Thoracic aorta (tissue), 2 donors: ENCODE data around the gene SMC4. TPM values are rescaled to one million over a fixed set of nuclear protein-coding genes. Genes with fewer than 3 reads are reported as not detected.

Experiments
- ATAC-seq: fragments of 150-250 bp; one replicate; pipeline ENCODE4 v1.8.0; 2017; ENCODE audit warnings: low read depth; ENCODE audit not compliant: insufficient number of reproducible peaks, low FRiP score
- DNase-seq: peaks from one replicate; pipeline ENCODE4 v3.0.0-alpha.2; 2020; ENCODE audit warnings: low spot score
- H3K27ac ChIP-seq, 2 donors: fragments of 200-600 bp; sonication (generic); 1 replicate in 1 of 2; 2 replicates in 1 of 2; pipeline ENCODE4 v1.5.1; 2016; ENCODE audit warnings: mild to moderate bottlenecking in 2 of 2, moderate library complexity in 2 of 2
- H3K27me3 ChIP-seq: fragments of 200-600 bp; sonication (generic); replicated peaks from 2 replicates; pipeline ENCODE4 v1.6.0; 2016; ENCODE audit warnings: mild to moderate bottlenecking; ENCODE audit not compliant: insufficient read depth
- H3K36me3 ChIP-seq: fragments of 200-600 bp; sonication (generic); one replicate; pipeline ENCODE4 v1.5.1; 2016
- H3K4me1 ChIP-seq, 2 donors: fragments of 200-600 bp; sonication (generic); 1 replicate in 1 of 2; 2 replicates in 1 of 2; pipeline versions ENCODE4 v1.5.1 to v1.6.0; 2016; ENCODE audit warnings: low read depth in 2 of 2, mild to moderate bottlenecking in 1 of 2; ENCODE audit not compliant: control insufficient read depth in 1 of 2
- H3K4me3 ChIP-seq: fragments of 200-600 bp; sonication (generic); 2 replicates; pipeline ENCODE4 v1.5.1; 2016; ENCODE audit warnings: mild to moderate bottlenecking
- H3K9me3 ChIP-seq: fragments of 200-600 bp; sonication (generic); 2 replicates; pipeline ENCODE4 v1.5.1; 2016
- CTCF ChIP-seq: fragments of 200-600 bp; sonication (generic); IDR thresholded peaks from one replicate; pipeline ENCODE4 v1.5.1; 2019; ENCODE audit warnings: antibody characterized with exemption
- total RNA-seq, 2 donors: library from RNA; depleted of rRNA; stranded (reverse); fragments of >200 nt; gene quantifications; one replicate each; pipeline versions ENCODE4 v1.1.0 to v1.2.3, GENCODE V29; 2016

Gene SMC4
- total RNA-seq, 2 donors from 2014 or later: 70.2 to 97.2 TPM

GRCh38 chr3:160445854-160446253 is 46.4 kb downstream of the SMC4 start:
- Histone ChIP-seq H3K36me3 (no peaks in the 10 kb centered on the region), H3K9me3 (no peaks in the 10 kb centered on the region), H3K27me3 (no peaks in the 10 kb centered on the region), H3K27ac (no peak overlapping the region), H3K4me1 (peaks cover 0 to 26% of the 10 kb centered on the region in 2 donors), H3K4me3 (no peak overlapping the region)
- DNase-seq (no peak), ATAC-seq (no peak)
- TF ChIP-seq CTCF: no peak

- no peak overlapping the region for H3K4me3 ChIP-seq
- no peaks in the 10 kb centered on the region for H3K27me3 ChIP-seq
- DNase-seq (no peak), ATAC-seq (no peak)
- no peak for TF ChIP-seq CTCF
- H3K36me3 ChIP-seq: no peaks in the 10 kb centered on the region
- no peaks in the 10 kb centered on the region for H3K9me3 ChIP-seq
- no peak overlapping the region for H3K27ac ChIP-seq
- H3K4me1 ChIP-seq: peaks cover 0 to 26% of the 10 kb centered on the region in 2 donors
These were observed 47.1 kb downstream of the SMC4 start for GRCh38 chr3:160446522-160447056.

GRCh38 chr3:160447544-160447943 is 48.1 kb downstream of the SMC4 start:
- no peak for TF ChIP-seq CTCF
- H3K4me1 ChIP-seq: peaks cover 0 to 26% of the 10 kb centered on the region in 2 donors
- DNase-seq (no peak), ATAC-seq (no peak)
- no peak overlapping the region for H3K27ac ChIP-seq
- no peaks in the 10 kb centered on the region for H3K27me3 ChIP-seq
- no peaks in the 10 kb centered on the region for H3K36me3 ChIP-seq
- no peak overlapping the region for H3K4me3 ChIP-seq
- H3K9me3 ChIP-seq: no peaks in the 10 kb centered on the region

- H3K9me3 ChIP-seq: no peaks in the 10 kb centered on the region
- TF ChIP-seq CTCF: no peak
- H3K4me1 ChIP-seq: peaks cover 0 to 26% of the 10 kb centered on the region in 2 donors
- H3K27me3 ChIP-seq: no peaks in the 10 kb centered on the region
- ATAC-seq (peak; percentile 56), DNase-seq (no peak)
- no peaks in the 10 kb centered on the region for H3K36me3 ChIP-seq
- peak overlapping the region; percentile 68 to 70 for H3K27ac ChIP-seq
- peak overlapping the region; percentile 77 for H3K4me3 ChIP-seq
These were observed 49.6 kb downstream of the SMC4 start for GRCh38 chr3:160448845-160449635.

GRCh38 chr3:160449636-160450598 is 50.5 kb downstream of the SMC4 start, which contains the start of gene TRIM59:
TRIM59 (minus strand) TSS chr3:160449786; CDS start chr3:160439183, 10,603 bp downstream.
- peak; percentile 64 for DNase-seq
- Histone ChIP-seq H3K9me3 (no peaks in the 10 kb centered on the region), H3K4me1 (peaks cover 0 to 26% of the 10 kb centered on the region in 2 donors), H3K36me3 (no peaks in the 10 kb centered on the region), H3K27me3 (no peaks in the 10 kb centered on the region), H3K27ac (peak within 1 kb of the TSS; percentile 68 to 70), H3K4me3 (peak within 1 kb of the TSS; percentile 77)
- TF ChIP-seq CTCF: no peak
- peak; percentile 86 for ATAC-seq
